Measurements from ENCODE around the gene SPPL2B.

DNA sequence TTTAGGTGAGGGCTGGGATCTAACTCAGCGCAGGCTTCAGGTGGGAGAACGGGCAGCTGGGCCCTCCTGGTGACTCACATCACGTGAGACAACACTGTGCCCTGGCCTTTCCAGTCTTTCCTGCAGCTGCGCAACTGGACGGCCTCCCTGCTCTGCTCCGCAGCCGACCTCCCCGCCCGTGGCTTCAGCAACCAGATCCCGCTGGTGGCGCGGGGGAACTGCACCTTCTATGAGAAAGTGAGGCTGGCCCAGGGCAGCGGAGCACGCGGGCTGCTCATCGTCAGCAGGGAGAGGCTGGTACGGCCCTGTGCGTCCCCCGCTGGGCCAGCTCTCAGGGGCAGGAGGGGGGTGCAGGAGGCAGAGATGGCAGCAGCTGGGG, 8.8 kb downstream of the SPPL2B start:
- TF ChIP-seq, protein P1, sequence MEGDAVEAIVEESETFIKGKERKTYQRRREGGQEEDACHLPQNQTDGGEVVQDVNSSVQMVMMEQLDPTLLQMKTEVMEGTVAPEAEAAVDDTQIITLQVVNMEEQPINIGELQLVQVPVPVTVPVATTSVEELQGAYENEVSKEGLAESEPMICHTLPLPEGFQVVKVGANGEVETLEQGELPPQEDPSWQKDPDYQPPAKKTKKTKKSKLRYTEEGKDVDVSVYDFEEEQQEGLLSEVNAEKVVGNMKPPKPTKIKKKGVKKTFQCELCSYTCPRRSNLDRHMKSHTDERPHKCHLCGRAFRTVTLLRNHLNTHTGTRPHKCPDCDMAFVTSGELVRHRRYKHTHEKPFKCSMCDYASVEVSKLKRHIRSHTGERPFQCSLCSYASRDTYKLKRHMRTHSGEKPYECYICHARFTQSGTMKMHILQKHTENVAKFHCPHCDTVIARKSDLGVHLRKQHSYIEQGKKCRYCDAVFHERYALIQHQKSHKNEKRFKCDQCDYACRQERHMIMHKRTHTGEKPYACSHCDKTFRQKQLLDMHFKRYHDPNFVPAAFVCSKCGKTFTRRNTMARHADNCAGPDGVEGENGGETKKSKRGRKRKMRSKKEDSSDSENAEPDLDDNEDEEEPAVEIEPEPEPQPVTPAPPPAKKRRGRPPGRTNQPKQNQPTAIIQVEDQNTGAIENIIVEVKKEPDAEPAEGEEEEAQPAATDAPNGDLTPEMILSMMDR (IDR thresholded peaks at IDR 0.05): peak in 2 of 4 experiments; percentile 28 to 29
- no peak for TF ChIP-seq POLR2A (IDR thresholded peaks at IDR 0.05)

Measured in uterus (tissue), 2 donors.